Measurements from ENCODE around the gene CHST9.

- TF ChIP-seq, protein P1, sequence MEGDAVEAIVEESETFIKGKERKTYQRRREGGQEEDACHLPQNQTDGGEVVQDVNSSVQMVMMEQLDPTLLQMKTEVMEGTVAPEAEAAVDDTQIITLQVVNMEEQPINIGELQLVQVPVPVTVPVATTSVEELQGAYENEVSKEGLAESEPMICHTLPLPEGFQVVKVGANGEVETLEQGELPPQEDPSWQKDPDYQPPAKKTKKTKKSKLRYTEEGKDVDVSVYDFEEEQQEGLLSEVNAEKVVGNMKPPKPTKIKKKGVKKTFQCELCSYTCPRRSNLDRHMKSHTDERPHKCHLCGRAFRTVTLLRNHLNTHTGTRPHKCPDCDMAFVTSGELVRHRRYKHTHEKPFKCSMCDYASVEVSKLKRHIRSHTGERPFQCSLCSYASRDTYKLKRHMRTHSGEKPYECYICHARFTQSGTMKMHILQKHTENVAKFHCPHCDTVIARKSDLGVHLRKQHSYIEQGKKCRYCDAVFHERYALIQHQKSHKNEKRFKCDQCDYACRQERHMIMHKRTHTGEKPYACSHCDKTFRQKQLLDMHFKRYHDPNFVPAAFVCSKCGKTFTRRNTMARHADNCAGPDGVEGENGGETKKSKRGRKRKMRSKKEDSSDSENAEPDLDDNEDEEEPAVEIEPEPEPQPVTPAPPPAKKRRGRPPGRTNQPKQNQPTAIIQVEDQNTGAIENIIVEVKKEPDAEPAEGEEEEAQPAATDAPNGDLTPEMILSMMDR (IDR thresholded peaks at IDR 0.05; ENCODE audit: low read length), result no peak
- TF ChIP-seq EZH2 (IDR thresholded peaks at IDR 0.05; ENCODE audit: borderline replicate concordance, low read length), result no peak
These were observed 139.8 kb downstream of the CHST9 start for GRCh38 chr18:27045342-27045741.

All from OCI-LY1 (cell line).